ENCODE results near the gene NUDT6. TPM values are rescaled to one million over a fixed set of nuclear protein-coding genes. Genes with fewer than 3 reads are reported as not detected.

Gene NUDT6
- polyA plus RNA-seq, 1 donor from 2014 or later, result 12.4 TPM

- H3K27me3 ChIP-seq (ENCODE audit: insufficient read depth, low read depth, low read length), result no peaks in the 10 kb centered on the region
- no peaks in the 10 kb centered on the region for H4K20me1 ChIP-seq (ENCODE audit: insufficient read depth)
- no peak overlapping the region for H3K27ac ChIP-seq (ENCODE audit: low read length)
- TF ChIP-seq SMC3 (conservative IDR thresholded peaks at IDR 0.05; ENCODE audit: poor library complexity) (no peak), EP300 (conservative IDR thresholded peaks at IDR 0.05; ENCODE audit: poor library complexity, severe bottlenecking) (no peak), TAF1 (IDR thresholded peaks at IDR 0.05; ENCODE audit: low read depth) (no peak), RAD21 (conservative IDR thresholded peaks at IDR 0.05) (no peak), POLR2AphosphoS5 (IDR thresholded peaks at IDR 0.05) (no peak), EZH2 (IDR thresholded peaks at IDR 0.05; ENCODE audit: borderline replicate concordance, insufficient read depth, low read length, poor library complexity, severe bottlenecking) (no peak), CTCF (IDR thresholded peaks at IDR 0.05; ENCODE audit: poor library complexity, severe bottlenecking) (no peak), REST (IDR thresholded peaks at IDR 0.05; ENCODE audit: borderline replicate concordance) (no peak), MXI1 (conservative IDR thresholded peaks at IDR 0.05; ENCODE audit: poor library complexity, severe bottlenecking) (no peak)
- no peaks in the 10 kb centered on the region for H3K9me3 ChIP-seq (ENCODE audit: low read length)
- no peak overlapping the region for H3K9ac ChIP-seq (ENCODE audit: low read length)
- H3K9me2 ChIP-seq (ENCODE audit: insufficient read depth, low read length), result no peaks in the 10 kb centered on the region
- no peaks in the 10 kb centered on the region for H3K36me3 ChIP-seq (ENCODE audit: insufficient read depth, low read length)
- H3K4me3 ChIP-seq (ENCODE audit: low read length), result no peak overlapping the region
- no peaks in the 10 kb centered on the region for H3K79me2 ChIP-seq (replicated peaks; ENCODE audit: insufficient read depth, low read length)
- no peaks in the 10 kb centered on the region for H3F3A ChIP-seq (ENCODE audit: insufficient read depth, low read length, poor library complexity, severe bottlenecking)
- no peak overlapping the region for H3K4me2 ChIP-seq (ENCODE audit: low read length)
- no peak overlapping the region for H2AFZ ChIP-seq (ENCODE audit: low read depth, low read length)
These were observed 31.5 kb upstream of the NUDT6 start for GRCh38 chr4:122953924-122954323.

GRCh38 chr4:122952028-122952427, 29.6 kb upstream of the NUDT6 start:
- no peak overlapping the region for H3K4me2 ChIP-seq (ENCODE audit: low read length)
- no peaks in the 10 kb centered on the region for H3F3A ChIP-seq (ENCODE audit: insufficient read depth, low read length, poor library complexity, severe bottlenecking)
- no peaks in the 10 kb centered on the region for H3K36me3 ChIP-seq (ENCODE audit: insufficient read depth, low read length)
- no peak overlapping the region for H2AFZ ChIP-seq (ENCODE audit: low read depth, low read length)
- H3K9me2 ChIP-seq (ENCODE audit: insufficient read depth, low read length), result no peaks in the 10 kb centered on the region
- H3K27ac ChIP-seq (ENCODE audit: low read length), result no peak overlapping the region
- no peaks in the 10 kb centered on the region for H3K79me2 ChIP-seq (replicated peaks; ENCODE audit: insufficient read depth, low read length)
- no peak overlapping the region for H3K9ac ChIP-seq (ENCODE audit: low read length)
- no peak overlapping the region for H3K4me3 ChIP-seq (ENCODE audit: low read length)
- H4K20me1 ChIP-seq (ENCODE audit: insufficient read depth), result no peaks in the 10 kb centered on the region
- no peaks in the 10 kb centered on the region for H3K27me3 ChIP-seq (ENCODE audit: insufficient read depth, low read depth, low read length)
- no peaks in the 10 kb centered on the region for H3K9me3 ChIP-seq (ENCODE audit: low read length)
- TF ChIP-seq SMC3 (conservative IDR thresholded peaks at IDR 0.05; ENCODE audit: poor library complexity) (no peak), RAD21 (conservative IDR thresholded peaks at IDR 0.05) (no peak), POLR2AphosphoS5 (IDR thresholded peaks at IDR 0.05) (no peak), MXI1 (conservative IDR thresholded peaks at IDR 0.05; ENCODE audit: poor library complexity, severe bottlenecking) (no peak), EP300 (conservative IDR thresholded peaks at IDR 0.05; ENCODE audit: poor library complexity, severe bottlenecking) (no peak), CTCF (IDR thresholded peaks at IDR 0.05; ENCODE audit: poor library complexity, severe bottlenecking) (no peak), TAF1 (IDR thresholded peaks at IDR 0.05; ENCODE audit: low read depth) (no peak), REST (IDR thresholded peaks at IDR 0.05; ENCODE audit: borderline replicate concordance) (no peak), EZH2 (IDR thresholded peaks at IDR 0.05; ENCODE audit: borderline replicate concordance, insufficient read depth, low read length, poor library complexity, severe bottlenecking) (no peak)

All from neural cell (in vitro differentiated cells).